NCI-H1930 (cell line): ENCODE data around the gene CGA.

ENCODE experiments used
- DNase-seq, 2 experiments: peaks; one replicate each; lab custom pipeline; 2025; lab: John Stamatoyannopoulos, UW

The CGA gene

DNA sequence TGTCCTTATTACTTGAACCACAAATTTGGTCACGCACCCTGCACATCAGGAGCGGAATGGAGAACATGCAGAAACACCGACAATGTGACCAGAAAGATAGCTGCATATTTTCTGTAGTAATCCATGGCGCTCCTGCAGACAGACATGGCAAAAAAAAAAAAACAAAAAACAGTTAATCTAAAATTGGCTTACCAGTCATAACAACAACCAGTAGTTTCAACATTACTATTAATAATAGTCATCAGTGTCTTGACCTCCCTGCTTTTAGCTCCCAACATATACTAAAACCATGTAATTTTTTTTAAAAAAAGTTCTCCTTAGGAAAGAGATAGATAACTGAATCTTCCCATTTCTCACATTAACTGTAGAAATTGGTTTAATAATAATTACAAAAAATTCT, 6.8 kb downstream of the CGA start:
- DNase-seq: no peak

DNA sequence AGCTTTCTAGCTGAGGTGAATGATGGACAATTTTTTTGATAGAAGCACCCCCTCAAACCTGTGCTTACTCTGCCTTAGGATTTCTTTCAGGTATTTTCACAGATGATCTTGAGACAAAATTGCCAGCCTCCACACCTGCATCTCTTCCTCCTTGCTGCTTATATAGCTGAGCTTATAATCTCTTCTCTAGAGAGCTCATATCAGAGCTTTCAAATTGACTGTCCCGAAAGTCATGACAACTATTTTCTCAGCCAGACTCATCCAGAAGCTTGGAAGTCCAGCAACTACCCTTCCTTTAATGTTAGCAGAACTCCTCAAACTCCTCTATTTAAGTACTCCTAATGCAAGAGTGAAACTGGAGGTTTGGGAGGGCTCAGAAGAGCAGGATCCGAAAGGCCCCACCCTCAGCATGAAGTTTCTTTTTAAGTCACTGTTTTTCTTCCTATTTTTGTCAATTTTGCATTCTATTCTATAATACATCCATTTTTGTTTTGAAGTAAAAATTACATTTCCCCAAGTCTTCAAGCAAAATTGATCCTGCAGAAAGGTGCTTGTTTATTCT, 12.7 kb downstream of the CGA start:
- DNase-seq: no peak

DNA sequence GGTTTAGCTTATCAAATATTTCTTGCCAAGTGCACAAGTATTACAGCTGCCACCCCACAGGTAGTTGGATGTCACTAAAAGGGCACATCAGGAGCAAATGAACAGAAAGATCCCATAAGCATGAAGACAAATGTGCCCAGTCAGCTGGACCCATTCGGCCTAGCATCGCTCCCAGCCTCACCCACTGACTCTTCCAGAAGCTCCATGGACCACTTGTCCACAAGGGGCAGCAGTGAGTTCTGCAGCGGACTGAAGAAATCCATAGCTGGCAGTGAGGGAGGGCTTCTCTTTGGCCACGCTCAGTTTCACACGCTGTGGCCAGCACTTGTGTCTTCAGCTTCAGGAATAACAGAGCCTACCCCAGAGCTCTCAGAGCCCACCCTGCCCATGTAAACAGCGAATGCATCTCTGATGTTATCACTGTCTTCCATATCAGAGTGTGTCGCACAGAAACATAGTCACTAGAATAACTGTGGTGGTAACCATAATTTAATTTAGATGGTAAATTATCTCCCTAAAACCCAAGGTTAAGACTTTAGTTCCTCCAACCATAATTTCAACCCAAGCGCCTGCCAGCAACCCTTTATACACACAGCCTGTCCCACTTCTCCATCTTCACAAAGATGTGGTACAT, 15.8 kb downstream of the CGA start:
- no peak for DNase-seq

DNA sequence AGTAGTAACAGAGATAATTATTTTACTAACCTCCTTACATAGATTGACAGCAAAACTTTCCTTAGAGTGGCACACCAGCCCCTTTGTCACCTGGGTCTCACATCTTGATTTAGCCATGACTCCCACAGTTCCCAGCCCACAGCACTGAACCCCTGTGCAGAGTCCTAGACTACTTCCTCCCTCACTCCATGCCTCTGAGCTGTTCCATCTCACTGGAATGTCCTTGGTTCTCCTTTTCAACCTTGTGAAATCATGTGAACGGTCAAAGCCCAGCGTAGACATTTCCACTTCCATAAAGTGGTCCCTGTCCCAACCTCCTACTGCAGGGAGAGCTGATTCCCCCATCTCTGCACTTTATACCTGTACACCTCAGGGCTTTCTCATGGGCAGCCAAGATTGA, 19.7 kb downstream of the CGA start:
- DNase-seq: no peak

DNA sequence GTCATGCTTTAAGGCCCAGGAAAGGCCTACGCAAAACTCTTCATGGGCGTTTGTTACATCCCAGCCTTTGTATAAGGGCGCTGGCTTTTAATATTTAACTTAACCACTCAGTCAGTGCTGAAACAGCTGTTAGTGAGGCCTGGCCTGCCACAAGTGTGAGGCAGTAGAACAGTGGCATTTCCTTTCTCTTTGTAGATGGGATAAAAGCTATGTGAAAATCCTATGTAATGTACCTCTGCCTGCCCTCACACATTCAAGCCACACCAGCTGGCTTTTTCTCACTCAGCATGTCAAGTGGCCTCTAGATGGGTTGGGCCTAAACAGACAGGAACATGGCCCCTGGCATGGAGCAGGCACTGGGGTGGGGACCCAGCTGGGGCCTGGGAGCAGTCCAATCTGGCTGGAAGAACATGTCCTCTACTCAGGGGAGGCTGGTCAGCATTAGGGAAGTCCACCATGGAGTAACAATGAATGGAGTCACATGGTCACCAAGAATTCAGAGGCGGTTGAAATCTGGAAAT, 20.7 kb downstream of the CGA start:
- DNase-seq: no peak

DNA sequence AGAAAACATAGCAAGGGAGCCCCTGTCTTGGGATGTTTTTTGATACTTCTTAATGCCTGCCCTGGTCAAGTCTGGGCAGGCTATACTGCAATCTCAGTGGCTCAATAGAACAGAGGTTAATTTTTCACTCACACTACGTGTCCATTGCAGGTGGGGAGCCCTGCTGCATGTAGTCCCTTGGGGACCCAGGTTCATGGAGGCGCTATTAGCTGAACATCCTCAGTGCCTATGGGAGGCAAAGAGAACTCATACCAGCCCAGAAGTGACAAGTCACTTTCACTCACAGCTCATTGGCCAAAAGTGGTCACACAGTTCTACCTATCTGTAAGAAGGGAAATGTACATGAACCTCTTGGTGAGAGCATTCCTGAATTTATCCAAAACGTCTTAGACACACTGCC, 23.2 kb downstream of the CGA start:
- no peak for DNase-seq

DNA sequence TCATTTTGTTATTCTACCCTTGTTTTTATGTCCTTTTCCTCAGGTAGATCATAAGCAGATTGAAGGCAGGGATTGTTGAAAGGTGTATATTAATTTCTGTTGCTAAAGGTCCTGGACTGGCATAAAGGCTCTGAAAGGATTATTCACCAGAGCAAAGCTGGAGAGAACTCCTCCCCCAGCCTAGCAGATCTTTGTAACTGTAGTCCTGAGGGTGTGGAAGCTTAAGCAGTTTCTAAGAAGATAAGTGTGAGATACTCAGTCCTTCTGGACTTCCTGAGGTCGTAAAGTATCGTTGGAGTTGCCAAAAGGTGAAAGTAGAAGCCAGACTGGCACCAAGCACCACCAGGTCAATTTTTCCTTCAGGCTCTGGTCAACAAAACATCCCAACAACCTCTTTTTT, 24.2 kb downstream of the CGA start:
- no peak for DNase-seq

DNA sequence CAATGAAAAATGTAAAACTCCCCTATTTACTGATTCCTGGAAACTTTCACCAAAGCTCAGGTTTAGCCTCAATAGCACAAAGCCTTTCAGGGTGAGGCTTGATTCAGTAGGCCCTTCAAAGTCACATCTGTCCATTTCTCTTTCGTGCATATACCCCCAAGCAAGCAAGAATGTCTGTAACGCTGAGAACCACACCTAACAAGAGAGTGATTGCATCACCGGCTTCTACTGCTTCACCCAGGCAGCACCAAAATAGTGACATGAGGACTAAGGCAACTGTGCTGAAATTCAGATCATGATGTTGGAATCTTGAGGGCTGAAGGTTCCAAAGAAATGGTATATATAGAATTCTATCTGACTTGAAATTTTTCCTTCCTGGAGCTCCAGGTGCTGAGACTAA, 26.1 kb downstream of the CGA start:
- no peak for DNase-seq

DNA sequence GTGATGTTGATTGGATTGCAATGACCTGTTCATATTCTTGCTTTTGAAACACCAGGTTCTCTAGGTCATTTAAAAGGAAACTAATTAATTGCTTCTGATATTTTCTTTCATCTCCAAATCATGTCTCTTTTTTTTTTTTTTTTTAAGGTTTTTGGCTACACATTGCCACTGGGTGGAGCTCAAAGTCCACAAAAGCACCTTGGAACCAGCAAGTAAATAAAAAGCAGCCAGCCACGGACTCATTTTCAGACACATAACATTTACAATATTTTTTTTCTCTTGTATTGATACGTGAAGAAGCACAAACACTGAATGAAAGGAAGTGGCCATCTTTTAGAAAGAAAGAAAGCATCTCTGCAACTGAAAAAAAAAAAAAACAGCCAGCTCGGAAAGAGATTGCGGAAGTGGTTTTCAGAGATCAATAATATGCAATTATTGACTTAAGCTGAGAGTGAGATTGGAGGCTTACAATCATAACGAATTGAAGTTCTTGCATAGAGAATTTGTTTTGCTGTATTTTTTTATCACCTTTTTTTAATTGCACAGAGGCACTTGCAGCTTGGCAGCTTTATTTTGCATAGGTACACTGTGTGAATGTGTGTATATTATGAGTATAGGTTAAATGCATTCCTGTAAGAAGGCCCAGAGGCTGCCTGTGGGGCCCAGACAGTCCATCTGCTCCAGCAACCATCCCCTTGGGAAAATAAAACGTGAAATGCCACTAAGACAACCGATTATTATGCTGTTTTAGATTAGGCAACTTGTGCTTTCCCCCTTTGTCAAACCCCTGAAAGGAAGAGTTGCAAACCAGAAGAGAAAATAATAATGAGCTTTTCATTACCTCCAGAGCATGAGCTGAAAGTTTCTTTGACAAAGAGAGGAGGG, 28.2 kb downstream of the CGA start:
- DNase-seq: peak; percentile 24 to 37

DNA sequence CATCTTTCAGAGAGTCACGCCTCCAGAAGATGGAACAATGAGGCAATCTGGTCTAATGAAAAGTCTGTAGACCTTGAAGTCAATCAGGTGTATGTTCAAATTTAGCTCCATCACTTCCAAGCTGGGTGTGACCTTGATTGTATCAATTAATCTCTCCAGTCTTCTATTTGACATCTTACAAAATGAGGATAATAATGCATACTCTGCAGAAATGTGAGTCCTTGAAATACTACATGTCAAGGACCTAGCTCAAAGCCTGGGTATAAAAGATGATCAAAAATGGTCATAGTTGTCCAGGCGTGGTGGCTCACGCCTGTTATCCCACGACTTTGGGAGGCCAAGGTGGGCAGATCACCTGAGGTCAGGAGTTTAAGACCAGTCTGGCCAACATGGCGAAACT, 29.8 kb downstream of the CGA start:
- no peak for DNase-seq

DNA sequence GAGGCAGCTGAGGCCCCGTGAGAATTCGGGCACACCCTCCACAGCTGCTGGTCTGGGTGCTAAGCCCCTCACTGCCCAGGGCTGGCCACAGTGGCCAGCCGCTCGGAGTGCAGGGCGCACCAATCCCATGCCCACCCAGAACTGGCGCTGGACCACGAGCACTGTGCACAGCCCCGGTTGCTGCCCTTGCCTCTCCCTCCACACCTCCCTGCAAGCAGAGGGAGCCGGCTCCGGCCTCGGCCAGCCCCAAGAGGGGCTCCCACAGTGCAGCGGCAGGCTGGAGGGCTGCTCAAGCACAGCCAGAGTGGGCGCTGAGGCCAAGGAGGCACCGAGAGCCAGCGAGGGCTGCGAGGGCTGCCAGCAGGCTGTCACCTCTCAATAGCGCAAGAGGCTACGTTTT, 35.0 kb downstream of the CGA start:
- DNase-seq: no peak

DNA sequence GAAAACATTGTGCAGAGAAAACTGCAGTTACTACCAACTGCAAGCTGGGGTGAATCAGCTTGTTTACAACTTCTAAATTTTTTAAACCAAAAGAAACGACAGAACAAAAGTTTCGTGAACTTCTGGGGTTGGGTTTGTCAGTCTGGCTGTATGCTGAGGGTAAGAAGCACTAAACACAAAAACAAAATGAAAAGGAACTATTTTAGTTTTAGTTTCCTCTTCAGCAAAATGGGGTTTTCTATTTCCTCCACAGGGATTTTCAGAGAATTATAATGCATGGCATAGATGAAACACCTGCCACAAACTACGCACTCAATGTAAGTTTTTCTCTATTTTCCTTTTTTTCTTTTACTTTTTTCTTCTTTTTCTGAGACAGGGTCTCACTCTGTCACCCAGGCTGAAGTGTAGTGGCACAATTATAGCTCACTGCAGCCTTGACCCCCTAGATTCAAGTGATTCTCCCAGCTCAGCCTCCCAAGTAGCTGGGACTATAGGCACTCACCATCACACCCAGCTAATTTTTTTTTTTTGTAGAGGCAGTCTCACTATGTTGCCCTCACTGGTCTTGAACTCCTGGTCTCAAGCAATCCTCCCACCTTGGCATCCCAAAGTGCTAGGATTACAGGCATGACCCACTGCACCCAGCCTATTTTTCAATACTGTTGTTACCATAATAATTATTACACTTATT, 40.6 kb downstream of the CGA start:
- no peak for DNase-seq

DNA sequence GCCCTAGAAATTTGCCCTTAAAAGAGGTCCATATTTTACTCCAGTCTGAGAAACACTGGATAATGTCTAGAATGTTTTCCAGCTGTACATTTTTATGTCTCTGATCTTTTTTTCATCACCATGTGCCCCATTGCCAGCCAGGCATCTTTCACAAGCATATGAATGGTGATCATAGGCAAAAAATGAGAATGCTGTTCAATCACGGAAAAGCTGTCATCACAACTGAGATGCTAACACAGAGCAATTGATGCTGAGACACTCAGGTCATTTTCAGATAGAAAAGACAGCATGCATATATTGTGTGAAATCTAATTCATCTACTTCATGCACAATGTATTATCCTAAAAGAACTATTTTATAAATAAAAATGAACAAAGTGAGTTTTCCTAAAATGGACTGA, 41.6 kb downstream of the CGA start:
- no peak for DNase-seq

DNA sequence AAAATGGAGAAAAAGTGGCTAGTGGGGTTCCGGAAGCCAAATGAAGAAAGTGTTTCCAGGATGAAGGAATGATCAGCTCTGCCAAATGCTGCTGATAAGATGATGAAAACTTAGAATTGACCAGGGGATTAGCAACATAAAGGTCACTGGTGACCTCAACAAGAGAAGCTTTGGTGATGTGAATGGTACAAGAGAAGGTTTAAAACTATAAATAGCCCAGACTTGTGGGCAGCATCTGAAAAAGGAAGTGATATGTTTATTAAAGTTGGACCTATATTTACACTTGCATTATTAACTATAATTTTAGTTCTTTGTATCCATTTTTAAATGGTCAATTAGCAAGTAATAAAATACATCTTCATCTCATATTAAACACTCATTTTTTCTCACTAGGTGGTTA, 45.1 kb downstream of the CGA start:
- no peak for DNase-seq

DNA sequence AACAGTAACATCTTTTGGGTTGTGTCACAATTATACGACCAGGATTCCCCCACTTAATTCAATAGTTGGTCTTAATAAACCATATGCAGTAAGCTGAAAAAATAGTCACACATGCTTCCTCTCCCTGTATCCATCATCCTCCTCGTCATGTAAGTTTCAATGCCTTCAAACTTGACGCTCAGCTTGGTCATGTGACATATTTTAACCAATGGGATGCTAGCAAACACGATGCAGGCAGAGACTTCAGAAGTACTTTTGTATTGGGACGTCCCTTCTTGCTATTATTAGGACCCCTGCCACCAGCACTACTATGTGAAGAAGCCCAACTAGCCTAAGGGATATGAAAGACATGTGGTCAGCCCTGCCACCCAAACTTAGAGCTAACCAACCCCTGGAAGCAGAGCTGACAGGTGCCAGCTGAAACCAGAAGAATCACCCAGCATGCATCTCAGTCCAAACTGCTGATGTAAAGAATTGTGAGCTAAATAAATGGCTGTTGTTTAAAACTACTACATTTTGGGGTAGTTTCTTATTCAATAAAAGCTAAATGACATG, 49.3 kb downstream of the CGA start:
- no peak for DNase-seq

DNA sequence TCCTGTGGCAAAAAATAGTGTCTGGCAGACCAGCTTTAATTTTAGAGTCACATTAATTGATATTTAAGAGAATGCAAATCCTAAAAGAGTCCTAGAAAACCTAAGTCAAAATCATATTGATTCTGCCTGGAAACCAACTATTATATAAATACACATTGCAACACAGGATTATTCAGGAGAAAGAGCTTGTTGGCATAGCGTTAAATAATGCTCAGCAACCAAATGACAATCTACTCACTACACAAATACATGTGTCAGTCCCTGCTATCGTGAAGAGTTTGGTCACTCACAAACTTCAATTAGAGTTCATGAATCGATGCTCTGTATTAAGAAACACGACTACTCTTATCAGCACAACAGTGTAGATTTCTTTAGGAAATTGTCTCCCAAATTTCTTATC, 54.2 kb downstream of the CGA start:
- no peak for DNase-seq
